Uterus (tissue), 2 donors: ENCODE data around the gene TXLNA.

Experiments
- POLR2A ChIP-seq, 2 donors: fragments of 450-650 bp; IDR thresholded peaks; one replicate each; pipeline ENCODE4 v1.6.1; 2016; ENCODE audit warnings: antibody characterized with exemption in 2 of 2, mild to moderate bottlenecking in 1 of 2, moderate library complexity in 1 of 2
- TF ChIP-seq, protein P1 (sequence below), 4 experiments: fragments of 200-600 bp in 2 of 4; fragments of 450-650 bp in 2 of 4; sonication (generic) in 2 of 4; IDR thresholded peaks; one replicate each; pipeline ENCODE4 v1.5.1; 2016 to 2019; ENCODE audit warnings: antibody characterized with exemption in 4 of 4, mild to moderate bottlenecking in 2 of 4, moderate library complexity in 1 of 4

DNA sequence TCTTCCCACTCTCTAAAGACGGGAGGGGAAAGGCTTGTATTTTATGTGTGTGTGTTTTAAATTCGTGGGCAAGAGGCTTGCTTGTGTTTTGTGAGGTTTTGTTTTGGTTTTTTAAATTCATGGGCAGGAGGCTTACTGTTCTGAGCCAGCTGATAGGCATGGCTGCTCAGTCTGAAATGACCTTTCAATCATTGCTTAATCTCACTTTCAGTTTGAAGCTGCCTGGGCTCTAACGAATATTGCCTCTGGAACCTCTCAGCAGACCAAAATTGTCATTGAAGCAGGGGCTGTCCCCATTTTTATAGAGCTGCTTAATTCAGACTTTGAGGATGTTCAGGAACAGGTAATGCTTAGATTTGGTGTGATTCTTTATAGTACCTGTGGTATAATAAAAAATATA, 20.3 kb upstream of the TXLNA start:
- TF ChIP-seq, protein P1, sequence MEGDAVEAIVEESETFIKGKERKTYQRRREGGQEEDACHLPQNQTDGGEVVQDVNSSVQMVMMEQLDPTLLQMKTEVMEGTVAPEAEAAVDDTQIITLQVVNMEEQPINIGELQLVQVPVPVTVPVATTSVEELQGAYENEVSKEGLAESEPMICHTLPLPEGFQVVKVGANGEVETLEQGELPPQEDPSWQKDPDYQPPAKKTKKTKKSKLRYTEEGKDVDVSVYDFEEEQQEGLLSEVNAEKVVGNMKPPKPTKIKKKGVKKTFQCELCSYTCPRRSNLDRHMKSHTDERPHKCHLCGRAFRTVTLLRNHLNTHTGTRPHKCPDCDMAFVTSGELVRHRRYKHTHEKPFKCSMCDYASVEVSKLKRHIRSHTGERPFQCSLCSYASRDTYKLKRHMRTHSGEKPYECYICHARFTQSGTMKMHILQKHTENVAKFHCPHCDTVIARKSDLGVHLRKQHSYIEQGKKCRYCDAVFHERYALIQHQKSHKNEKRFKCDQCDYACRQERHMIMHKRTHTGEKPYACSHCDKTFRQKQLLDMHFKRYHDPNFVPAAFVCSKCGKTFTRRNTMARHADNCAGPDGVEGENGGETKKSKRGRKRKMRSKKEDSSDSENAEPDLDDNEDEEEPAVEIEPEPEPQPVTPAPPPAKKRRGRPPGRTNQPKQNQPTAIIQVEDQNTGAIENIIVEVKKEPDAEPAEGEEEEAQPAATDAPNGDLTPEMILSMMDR (IDR thresholded peaks at IDR 0.05) = no peak
- no peak for TF ChIP-seq POLR2A (IDR thresholded peaks at IDR 0.05)
